ENCODE measurements around the gene ZNF536. TPM values are rescaled to one million over a fixed set of nuclear protein-coding genes. Genes with fewer than 3 reads are reported as not detected.

ZNF536 gene
- total RNA-seq, 1 experiment from 2014 or later = not detected

GRCh38 chr19:30403203-30403985, 31.2 kb downstream of the ZNF536 start:
- POLR2A ChIA-PET (ENCODE audit: unreplicated experiment) = no interaction called here
- CTCF ChIA-PET = no interaction called here
- no peak for ATAC-seq
- H3K9ac ChIP-seq (ENCODE audit: low read length) = no peak overlapping the region
- H2AFZ ChIP-seq (ENCODE audit: low read length) = no peak overlapping the region
- no TSS peak for BruUV-seq (replicated peaks)
- no peaks in the 10 kb centered on the region for H3F3A ChIP-seq (ENCODE audit: low read length, unreplicated experiment)
- no peaks in the 10 kb centered on the region for H3K9me2 ChIP-seq (replicated peaks; ENCODE audit: low read length)
- no peak overlapping the region for H3K27ac ChIP-seq (ENCODE audit: low read length)
- intact Hi-C loops (cut with micrococcal nuclease) = no loop called here
- H4K20me1 ChIP-seq (ENCODE audit: low read length) = no peaks in the 10 kb centered on the region
- no peak overlapping the region for H3K4me2 ChIP-seq (ENCODE audit: low read length)
- no peak overlapping the region for H3K4me3 ChIP-seq (ENCODE audit: low read length)
- no peaks in the 10 kb centered on the region for H3K79me2 ChIP-seq (ENCODE audit: low read length)
- DNase-seq = no peak
- no peaks in the 10 kb centered on the region for H3K27me3 ChIP-seq (ENCODE audit: low read length)
- H3K4me1 ChIP-seq (ENCODE audit: insufficient read depth, low read length) = no peaks in the 10 kb centered on the region
- no peak for TF ChIP-seq EZH2 (IDR thresholded peaks at IDR 0.05; ENCODE audit: low read length, unreplicated experiment)
- no peak for TF ChIP-seq EZH2phosphoT487 (IDR thresholded peaks at IDR 0.05; ENCODE audit: borderline replicate concordance, low read length)
- no peak for TF ChIP-seq CTCF (conservative IDR thresholded peaks at IDR 0.05; ENCODE audit: low read depth, low read length)
- H3K36me3 ChIP-seq (ENCODE audit: low read depth, low read length) = no peaks in the 10 kb centered on the region
- no peaks in the 10 kb centered on the region for H3K9me3 ChIP-seq (ENCODE audit: low read length)

GRCh38 chr19:30406220-30407067, 34.3 kb downstream of the ZNF536 start:
- TF ChIP-seq EZH2 (IDR thresholded peaks at IDR 0.05; ENCODE audit: low read length, unreplicated experiment) = no peak
- TF ChIP-seq CTCF (conservative IDR thresholded peaks at IDR 0.05; ENCODE audit: low read depth, low read length) = peak; percentile 29; the same call in 1 of the 2 replicates
- Histone ChIP-seq H3K4me1 (ENCODE audit: insufficient read depth, low read length) (no peaks in the 10 kb centered on the region), H3K4me3 (ENCODE audit: low read length) (no peak overlapping the region), H2AFZ (ENCODE audit: low read length) (no peak overlapping the region), H3K36me3 (ENCODE audit: low read depth, low read length) (no peaks in the 10 kb centered on the region), H3K27me3 (ENCODE audit: low read length) (no peaks in the 10 kb centered on the region), H3K27ac (ENCODE audit: low read length) (no peak overlapping the region), H3K9me3 (ENCODE audit: low read length) (no peaks in the 10 kb centered on the region), H3K9me2 (replicated peaks; ENCODE audit: low read length) (no peaks in the 10 kb centered on the region), H3K9ac (ENCODE audit: low read length) (no peak overlapping the region), H4K20me1 (ENCODE audit: low read length) (no peaks in the 10 kb centered on the region), H3K4me2 (ENCODE audit: low read length) (no peak overlapping the region), H3F3A (ENCODE audit: low read length, unreplicated experiment) (no peaks in the 10 kb centered on the region), H3K79me2 (ENCODE audit: low read length) (no peaks in the 10 kb centered on the region)
- intact Hi-C loops (cut with micrococcal nuclease) = no loop called here
- ChIA-PET POLR2A (ENCODE audit: unreplicated experiment) (no interaction called here), CTCF (no interaction called here)
- DNase-seq (no peak), ATAC-seq (no peak)
- no TSS peak for BruUV-seq (replicated peaks)
